HG03460 (cell line): ENCODE results near the gene HSPA8.
"Not testable (repeated sequence)": the region's sequence is repeated elsewhere in the genome, so short reads cannot be mapped to it uniquely, and the experiment has no call there.

Experiments
- ATAC-seq: cut with Tn5 transposase; IDR thresholded peaks from one replicate; pipeline ENCODE4 v1.9.1; 2021; ENCODE audit not compliant: unreplicated experiment

HSPA8 gene

DNA sequence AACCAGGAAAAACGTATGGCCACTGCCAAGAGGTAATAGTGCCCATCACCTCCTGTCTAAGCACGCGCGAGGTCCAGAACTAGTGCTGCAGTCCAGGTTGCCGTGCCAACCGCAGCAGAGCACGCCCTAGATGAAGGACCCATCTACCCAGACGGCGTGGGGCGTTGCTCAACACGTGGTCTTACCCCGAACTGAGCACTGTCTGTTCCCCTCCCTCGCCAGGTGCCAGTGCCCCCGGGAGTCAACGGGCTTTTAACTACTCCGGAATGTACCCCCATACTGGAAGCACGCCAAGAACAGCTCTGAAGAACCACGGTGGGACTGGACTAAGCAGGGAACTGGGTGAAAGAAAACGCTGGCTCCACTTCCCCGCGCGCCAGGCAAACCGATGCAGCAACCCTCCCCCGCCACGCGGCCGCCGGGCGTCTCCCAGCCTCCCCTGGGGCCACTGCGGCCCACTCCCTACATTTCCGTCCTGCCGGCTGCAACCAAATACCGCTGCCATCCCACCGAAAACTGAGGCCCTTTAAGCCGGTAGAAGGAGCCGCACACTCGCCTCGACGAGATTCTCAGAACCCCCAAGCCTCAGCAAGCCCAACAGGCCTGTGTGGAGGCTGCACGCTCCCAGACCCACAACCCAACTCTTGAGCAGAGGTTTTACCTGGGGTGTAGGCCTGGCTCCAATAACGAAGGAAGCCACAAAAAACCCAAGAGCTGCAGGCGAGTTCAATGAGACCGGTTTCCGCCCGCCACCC is at the start of gene HSPA8:
TSS of gene HSPA8 (minus strand) at position 734 of the 755 bp plus-strand sequence. CDS start 812 bp downstream, outside the sequence.
- peak; percentile 1 for ATAC-seq

DNA sequence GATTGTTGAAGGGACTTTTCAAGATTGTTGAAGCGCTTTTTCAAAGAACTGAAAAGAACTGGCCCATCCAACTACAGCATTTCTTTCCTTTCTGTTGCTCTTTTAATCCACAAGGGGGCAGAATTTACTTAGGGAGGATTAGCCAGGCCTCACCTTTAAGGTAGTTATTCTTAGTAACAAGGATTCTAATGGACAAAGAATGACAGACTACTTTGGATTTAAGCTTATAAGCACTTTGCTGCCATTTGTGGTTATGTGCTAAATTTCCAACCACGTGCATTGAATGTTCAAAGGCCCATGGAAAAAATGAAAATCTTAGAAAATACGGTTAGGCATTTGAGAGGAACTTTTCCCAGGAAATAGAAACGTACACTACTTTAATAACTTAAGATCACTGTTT is 49.5 kb upstream of the HSPA8 start:
- no peak for ATAC-seq

DNA sequence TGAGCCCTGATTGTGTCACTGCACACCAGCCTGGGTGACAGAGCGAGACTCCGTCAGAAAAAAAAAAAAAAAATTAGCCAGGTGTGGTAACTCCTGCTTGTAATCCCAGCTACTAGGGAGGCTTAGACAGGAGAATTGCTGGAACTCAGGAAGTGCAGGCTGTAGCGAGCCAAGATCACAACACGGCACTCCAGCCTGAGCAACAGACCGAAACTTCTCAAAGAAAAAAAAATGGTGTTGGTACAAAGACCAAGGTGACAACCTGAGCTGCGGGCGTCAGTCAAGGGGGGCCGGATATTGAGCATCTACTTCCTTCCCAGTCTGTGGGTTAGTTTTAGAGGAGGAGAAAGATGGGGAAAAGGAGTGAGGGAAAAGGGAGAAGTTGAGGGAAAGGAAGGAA is 48.5 kb upstream of the HSPA8 start:
- ATAC-seq: no peak

DNA sequence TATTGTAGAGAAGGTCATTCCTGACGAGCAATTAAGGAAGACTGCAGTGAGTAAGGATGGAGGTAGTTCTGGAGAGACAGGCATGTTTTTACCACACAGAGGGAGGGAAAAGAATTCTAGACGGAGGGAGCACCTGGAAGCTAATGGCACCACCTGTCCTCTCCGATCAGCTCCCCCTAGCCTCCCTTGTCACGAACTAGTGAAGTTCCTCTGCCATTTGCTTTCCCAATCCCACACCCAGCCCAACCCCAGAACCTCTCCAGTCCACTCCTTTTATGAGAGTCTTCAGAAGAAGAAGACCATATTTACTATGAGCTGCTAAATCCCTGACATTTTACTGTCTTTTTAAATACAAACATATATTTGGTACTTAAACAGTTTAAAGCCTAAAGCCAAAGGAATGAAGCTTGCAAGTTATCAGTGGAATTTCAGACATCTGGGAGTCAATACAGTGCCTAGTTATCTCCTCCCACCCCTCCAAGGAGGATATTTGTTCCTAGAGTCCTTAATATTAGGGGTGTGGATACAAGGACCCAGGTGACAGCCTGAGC is 46.1 kb upstream of the HSPA8 start:
- no peak for ATAC-seq

DNA sequence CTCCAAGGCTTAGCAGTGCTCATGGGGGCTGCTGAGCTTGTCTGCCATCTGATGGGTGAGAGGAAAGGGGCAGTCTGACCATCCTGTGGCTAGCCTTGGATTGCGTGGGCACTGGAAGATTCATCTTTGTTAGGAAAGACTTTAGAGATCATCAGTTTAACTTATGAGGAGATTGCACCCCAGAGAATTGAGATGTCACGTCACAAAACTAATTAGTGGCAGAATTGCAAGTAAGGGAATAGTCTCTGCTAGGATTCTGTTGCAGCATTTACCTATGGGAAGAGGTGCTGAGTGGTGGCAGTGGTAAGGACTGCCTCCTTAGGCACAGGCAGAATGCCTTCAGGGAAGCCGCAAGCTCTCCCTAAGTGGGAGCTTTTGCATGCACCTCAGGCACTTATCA is 42.8 kb upstream of the HSPA8 start:
- no peak for ATAC-seq

DNA sequence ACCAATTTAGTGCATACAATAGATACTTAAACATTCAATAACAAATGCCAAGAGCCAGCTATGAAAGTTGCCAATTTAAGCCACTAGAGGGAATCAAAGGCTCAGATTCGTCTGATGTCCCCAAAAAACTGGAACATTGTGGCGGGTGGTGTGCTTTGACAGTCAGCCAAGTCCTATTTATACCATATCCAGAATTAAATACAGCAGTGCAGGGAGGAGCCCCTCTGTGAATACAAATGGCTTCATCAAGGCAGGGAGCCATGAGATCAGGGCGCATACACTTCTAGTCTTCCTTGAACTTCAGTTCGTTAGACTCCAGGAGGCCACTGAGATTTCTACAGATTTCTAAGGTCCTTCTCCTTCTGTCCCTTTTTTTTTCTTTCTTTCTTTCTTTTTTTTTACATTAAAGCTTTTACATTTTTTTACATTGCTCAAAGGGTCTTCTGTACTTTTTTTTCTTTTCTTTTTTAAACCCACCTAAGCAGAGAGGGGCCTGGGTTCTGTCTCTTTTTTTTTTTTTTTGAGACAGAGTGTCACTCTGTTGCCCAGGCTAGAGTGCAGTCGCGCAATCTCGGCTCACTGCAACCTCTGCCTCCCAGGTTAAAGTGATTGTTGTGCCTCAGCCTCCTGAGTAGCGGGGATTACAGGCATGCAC is 41.5 kb upstream of the HSPA8 start:
- ATAC-seq: no peak

DNA sequence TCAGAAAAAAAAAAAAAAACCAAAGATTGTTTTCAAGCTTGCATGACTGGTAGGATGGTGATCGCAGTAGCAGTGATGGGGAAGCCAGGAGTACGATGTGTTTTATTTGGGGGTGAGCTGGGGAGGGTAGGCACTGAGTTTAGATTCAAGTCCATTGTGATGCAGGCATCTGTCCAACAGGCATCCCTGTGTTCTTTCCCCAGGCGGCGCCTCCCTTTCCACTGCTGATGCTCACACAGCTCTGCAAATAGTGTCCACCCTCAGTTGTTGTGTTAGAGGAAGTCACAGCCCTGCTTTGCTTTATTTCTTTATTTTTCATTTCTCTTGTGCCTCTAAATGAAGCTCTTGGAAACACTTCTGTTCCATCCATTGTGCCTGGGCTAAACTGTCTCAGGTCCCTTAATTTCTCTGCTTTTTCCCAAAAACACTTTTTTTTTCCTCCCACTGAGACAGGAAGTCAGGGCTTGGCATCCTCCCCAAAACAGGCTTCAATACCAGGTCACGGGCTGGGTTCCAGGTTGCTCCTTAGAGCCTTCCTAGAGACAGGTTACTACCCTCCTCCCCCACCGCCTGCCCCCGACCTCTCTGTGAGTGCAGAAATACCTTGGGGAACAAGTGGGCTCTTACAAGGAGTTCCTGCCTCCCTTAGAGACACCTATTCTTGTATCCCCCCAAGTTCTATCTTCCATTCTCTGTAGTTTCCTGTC is 38.6 kb upstream of the HSPA8 start:
- ATAC-seq: no peak

DNA sequence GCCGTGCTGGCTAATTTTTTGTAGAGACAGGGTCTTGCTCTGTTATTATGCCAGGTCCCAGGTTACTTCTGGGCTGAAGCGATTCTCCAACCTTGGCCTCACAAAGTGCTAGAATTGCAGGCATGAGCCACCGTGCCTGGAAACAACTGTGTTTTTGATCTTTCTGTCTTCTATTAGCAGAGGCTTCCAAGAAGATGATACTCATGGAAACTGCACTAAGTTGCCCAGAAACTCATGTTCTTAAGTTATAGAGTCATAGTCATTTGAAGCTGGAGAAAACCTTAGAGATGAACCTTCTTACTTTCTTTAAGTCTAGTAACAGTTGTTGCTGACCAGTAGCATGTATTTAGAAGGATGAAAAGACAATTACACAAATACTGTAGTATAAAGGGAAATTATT is 37.1 kb upstream of the HSPA8 start:
- ATAC-seq: no peak

DNA sequence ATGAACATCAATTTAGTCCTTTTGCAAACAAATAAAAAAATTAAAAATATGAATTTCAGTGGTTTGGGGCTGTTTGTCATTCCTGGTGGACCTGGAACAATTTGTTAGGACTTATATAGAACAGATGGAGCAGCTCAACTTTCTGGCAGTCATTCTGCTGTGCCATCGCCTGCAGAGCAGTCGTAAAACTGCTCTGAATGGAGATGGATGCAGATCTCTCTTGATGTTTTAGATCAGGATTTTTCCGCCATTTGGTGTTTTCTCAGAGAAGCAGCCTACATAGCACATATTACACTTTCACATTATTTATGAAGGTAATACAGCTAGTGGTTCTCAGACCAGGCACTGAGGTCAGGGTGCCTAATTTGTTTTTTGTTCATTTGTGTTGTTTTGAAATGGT is 31.8 kb upstream of the HSPA8 start:
- no peak for ATAC-seq

DNA sequence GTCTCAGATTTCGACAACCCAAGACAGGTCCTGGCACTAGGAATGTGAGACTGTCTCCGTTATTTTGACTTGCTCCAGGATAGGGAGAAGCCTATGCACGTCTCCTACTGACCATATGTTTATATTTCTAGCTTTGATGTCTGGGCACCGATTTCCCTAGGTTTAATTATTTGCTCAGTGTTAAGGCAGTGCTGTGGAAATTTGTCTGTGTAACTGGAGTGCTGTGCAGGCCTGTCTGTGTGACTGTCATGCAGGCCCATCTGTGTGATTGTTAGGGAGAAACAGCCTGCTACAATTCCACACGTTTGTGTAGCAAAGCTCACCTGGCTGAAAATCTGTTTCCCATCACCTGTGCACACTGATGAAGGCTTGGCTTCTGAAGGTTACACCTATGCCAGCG is 29.6 kb upstream of the HSPA8 start:
- no peak for ATAC-seq

DNA sequence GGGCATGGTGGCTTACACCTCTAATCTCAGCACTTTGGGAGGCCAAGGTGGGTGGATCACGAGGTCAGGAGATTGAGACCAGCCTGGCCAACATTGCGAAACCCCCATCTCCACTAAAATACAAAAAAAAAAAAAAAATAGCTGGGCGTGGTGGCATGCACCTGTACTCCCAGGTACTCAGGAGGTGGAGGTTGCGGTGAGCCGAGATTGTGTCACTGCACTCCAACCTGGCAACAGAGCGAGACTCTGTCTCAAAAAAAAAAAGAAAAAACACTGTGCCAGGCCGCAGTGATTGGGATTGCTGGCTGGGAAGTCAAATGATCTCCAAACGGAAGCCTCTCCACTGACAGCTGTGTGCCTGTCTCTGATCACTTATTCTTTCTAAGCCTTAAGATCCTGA is 28.2 kb upstream of the HSPA8 start:
- ATAC-seq: not testable (repeated sequence)

DNA sequence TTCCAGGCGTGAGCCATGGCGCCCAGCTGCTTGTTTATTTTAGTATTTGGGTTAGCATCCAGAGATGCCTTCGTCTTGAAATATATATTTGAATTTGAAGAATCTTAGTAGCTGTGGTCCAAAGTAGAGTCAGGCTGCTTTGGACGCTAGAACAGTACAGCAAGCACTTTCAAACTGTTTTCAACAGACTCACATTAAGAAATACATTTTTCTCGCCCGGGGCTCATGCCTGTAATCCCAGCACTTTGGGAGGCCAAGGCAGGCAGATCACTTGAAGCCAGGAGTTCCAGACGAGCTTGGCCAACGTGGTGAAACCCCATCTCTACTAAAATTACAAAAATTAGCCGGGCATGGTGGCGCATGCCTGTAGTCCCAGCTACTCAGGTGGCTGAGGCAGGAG is 27.0 kb upstream of the HSPA8 start:
- ATAC-seq: not testable (repeated sequence)

DNA sequence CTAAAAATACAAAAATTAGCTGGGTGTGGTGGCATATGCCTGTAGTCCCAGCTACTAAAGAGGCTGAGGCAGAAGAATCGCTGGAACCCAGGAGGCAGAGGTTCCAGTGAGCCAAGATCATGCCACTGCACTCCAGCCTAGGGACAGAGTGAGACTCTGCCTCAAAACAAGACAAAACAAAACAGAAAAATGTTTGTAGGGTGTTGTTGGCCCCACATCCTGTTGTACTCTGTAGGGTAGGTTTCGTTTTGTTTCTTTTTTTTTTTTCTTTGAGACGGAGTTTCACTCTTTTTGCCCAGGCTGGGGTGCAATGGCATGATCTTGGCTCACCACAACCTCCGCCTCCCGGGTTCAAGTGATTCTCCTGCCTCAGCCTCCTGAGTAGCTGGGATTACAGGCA is 25.7 kb upstream of the HSPA8 start:
- peak; percentile 80 for ATAC-seq

DNA sequence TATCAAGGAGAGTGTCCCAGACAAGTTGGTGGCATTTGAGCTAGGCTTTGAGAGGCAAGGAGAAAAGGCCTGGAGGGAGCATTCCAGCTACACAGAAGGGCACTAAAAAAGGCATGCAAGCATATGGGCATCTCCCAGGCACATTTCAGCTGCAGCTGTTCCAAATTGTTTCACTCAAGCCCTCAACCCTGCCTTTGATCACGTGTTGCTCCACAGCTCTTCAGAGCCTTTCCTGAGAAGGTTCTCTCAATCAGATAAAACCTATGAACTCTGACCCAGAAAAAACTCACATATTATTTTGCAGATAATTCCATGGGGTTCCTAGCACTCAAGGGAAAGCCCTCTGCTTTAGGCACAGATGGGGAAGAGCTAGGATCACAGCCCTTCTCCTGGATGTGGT is 24.4 kb upstream of the HSPA8 start:
- no peak for ATAC-seq

DNA sequence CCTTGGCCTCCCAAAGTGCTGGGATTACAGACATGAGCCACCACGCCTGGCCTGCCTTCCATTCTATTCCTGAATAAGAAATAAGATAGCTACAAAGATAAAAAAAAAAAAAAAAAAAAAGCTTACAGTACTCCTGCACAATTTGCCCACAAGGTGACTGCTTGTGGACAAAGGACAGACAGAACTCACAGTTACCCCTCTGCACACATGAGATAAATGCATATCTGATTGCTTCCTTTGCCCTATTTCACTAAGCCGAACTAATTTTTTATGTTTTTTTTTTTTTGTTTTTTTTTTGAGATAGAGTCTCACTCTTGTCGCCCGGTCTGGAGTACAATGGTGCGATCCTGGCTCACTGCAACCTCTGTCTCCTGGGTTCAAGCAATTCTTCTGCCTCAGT is 23.6 kb upstream of the HSPA8 start:
- no peak for ATAC-seq

DNA sequence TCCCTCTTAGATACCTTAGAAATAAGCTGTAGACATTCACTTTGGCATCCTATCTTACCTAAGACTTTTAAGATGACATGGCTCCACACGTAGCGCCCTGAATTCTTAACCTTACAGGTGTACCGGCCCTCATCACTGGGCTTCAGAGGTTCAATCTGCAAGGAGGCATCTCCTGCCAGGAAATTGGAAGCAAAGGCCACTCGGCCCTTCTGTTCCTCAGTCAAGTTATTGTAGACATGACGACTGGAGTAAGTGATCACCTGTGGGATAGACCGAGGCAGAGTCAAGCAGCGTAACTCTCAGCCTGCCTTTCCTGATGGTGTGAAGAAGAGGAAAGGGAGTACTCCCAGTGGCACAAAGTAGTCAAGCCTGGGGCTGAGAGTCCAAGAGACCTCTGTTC is 22.5 kb upstream of the HSPA8 start:
- ATAC-seq: no peak

DNA sequence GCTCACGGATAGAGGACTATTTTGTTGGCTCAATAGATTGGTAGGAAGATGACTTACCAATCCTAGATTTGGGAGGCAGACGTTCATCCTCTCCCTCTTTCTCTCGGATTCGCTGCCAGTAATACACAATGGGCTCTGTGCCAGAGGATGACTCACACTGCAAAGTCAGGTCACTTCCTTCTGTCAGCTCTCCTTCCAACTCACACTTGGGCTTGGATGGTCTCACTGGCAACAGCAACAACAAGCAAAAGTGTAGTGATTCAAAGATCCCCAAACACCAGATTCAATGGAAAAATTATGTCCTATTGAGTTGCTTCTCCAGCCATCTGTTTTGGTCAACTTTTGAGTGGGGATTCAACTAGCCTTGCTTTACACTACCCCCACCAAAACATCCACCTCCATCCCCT is 21.7 kb upstream of the HSPA8 start:
- ATAC-seq: no peak

DNA sequence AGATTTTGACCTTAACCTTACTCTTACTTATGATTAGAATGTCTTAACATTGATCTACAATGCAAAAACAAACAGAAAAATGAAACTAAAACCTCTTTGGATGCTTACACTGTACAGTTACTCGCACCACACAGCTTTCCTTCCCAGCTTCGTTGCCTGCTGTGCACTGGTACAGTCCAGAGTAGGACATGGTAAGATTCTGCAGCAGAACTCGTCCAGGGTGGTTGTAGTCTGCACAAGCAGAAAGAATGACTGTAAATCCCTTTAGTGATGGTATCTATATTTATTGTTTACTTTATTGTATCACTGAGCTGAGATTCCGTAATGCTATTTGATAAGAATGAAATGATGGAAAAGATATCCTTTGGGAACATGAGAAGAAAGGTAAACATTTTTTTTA is 21.0 kb upstream of the HSPA8 start:
- no peak for ATAC-seq

DNA sequence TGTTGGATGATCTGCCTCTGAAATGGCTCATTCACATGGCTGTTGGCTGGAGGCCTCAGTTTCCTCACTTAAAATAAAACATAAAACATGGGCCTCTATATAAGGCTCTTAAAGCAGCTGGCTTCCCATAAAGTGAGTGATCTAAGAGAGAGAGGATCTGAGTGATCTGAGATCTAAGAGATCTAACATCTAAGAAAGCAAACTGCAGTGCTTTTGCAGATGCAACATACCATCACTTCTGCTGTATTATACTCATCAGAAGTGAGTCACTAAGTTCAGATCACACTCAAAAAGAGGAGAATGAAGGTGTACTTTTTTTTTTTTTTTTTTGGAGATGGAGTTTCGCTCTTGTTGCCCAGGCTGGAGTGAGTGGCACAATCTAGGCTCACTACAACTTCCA is 18.1 kb upstream of the HSPA8 start:
- ATAC-seq: no peak

DNA sequence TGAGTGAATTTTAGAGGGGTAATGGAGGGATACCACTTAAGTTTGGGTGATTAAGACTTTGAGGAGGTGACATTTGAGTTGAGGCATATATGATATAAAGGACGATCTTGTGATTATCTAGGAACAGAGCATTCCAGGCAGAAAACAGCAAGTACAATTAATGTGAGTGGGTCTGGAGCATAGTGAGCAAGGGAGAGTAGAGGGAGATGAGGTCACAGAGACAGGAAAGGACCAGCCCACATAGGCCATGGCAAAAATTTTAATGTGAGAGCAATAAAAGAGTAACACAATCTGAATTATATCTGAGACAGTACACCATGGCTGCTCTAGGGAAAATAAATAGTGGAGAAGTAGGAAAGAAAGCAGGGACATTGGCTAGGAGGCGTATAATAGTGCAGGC is 14.5 kb upstream of the HSPA8 start:
- ATAC-seq: no peak

DNA sequence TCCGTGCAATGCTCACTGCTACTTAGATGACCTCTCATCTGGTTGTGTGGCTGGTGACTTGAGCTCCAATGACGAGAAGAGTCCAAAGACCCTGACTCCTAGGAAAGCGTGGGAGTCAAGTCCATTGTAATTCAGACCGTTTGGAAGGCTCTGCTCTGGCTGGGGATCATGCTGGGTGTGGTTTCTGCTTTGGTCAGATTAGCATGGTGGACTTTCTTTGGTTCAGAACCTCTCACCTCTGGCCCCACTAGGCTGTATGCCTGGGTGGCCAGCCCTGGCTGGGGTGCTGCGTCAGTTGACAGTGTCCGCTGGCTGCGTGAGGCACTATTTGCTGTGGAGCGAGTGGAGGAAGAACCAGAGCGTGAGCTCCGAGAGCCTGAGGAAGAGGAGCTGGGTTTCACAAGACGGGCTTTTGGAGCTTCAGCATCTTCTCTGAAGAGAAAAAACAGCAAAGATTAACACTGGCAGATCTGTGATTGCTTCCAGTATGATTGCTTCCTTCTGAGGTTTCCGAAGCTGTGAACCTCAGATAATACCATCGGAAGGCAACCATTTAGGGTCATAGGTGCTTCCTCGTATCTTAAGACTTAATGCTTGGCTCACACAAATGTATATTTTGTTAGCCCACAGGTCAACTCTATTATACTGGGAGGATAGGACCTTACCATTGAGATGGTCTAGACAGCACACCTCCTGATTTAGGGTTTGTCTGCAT is 11.6 kb upstream of the HSPA8 start:
- ATAC-seq: no peak
